GM23338 (cell line): ENCODE results near the gene SLC9A9. TPM values are rescaled to one million over a fixed set of nuclear protein-coding genes. Genes with fewer than 3 reads are reported as not detected.

Experiments used
- ATAC-seq: fragments of 200-7000 bp; cut with Tn5 transposase; 3 replicates; pipeline ENCODE4 v1.9.1; 2020
- DNase-seq: peaks from one replicate; pipeline ENCODE4 v3.0.0-alpha.2; 2015; ENCODE audit warnings: low spot score
- H2AFZ ChIP-seq: fragments of 200-600 bp; sonication (generic); 2 replicates; pipeline ENCODE4 v1.8.0; 2016; ENCODE audit warnings: antibody characterized with exemption, mild to moderate bottlenecking, moderate library complexity
- H3F3A ChIP-seq: fragments of 200-600 bp; sonication (generic); replicated peaks from 2 replicates; pipeline ENCODE4 v1.8.0; 2017; ENCODE audit warnings: antibody characterized with exemption, mixed run types, low read depth
- H3K27ac ChIP-seq: fragments of 200-600 bp; sonication (generic); 2 replicates; pipeline ENCODE4 v1.6.1; 2016; ENCODE audit warnings: low read depth
- H3K27me3 ChIP-seq: fragments of 200-600 bp; sonication (generic); 2 replicates; pipeline ENCODE4 v1.8.0; 2016; ENCODE audit warnings: mild to moderate bottlenecking, mixed run types, moderate library complexity; ENCODE audit not compliant: insufficient read depth
- H3K36me3 ChIP-seq: fragments of 200-600 bp; sonication (generic); 2 replicates; pipeline ENCODE4 v1.8.0; 2016; ENCODE audit warnings: mild to moderate bottlenecking; ENCODE audit not compliant: insufficient read depth
- H3K4me1 ChIP-seq: fragments of 200-600 bp; sonication (generic); 2 replicates; pipeline ENCODE4 v1.8.0; 2016; ENCODE audit warnings: mild to moderate bottlenecking, moderate library complexity; ENCODE audit not compliant: insufficient read depth
- H3K4me2 ChIP-seq: fragments of 200-600 bp; sonication (generic); 2 replicates; pipeline ENCODE4 v1.7.1; 2017; ENCODE audit warnings: mixed run types
- H3K4me3 ChIP-seq: fragments of 200-600 bp; sonication (generic); 2 replicates; pipeline ENCODE4 v1.6.1; 2016; ENCODE audit warnings: mixed run types
- H3K79me2 ChIP-seq: fragments of 200-600 bp; sonication (generic); replicated peaks from 2 replicates; pipeline ENCODE4 v1.8.0; 2017; ENCODE audit warnings: mild to moderate bottlenecking; ENCODE audit not compliant: insufficient read depth
- H3K9me2 ChIP-seq: fragments of 200-600 bp; sonication (generic); 2 replicates; pipeline ENCODE4 v1.8.0; 2017; ENCODE audit not compliant: insufficient read depth
- H4K20me1 ChIP-seq: fragments of 200-600 bp; sonication (generic); replicated peaks from 2 replicates; pipeline ENCODE4 v1.8.0; 2017; ENCODE audit warnings: mild to moderate bottlenecking; ENCODE audit not compliant: insufficient read depth
- H3K27ac Mint-ChIP-seq: 2 replicates; pipeline ENCODE4 v1.8.0; 2020; ENCODE audit warnings: inconsistent platforms, mild to moderate bottlenecking, moderate library complexity, mixed read lengths
- H3K27me3 Mint-ChIP-seq: 3 replicates; pipeline ENCODE4 v1.8.0; 2022; ENCODE audit warnings: low read depth, mild to moderate bottlenecking, moderate library complexity, mixed read lengths, inconsistent platforms; ENCODE audit not compliant: insufficient read depth, poor library complexity
- H3K36me3 Mint-ChIP-seq: 3 replicates; pipeline ENCODE4 v1.8.0; 2021; ENCODE audit warnings: low read depth, mild to moderate bottlenecking, inconsistent platforms, moderate library complexity, mixed read lengths
- H3K4me1 Mint-ChIP-seq: 3 replicates; pipeline ENCODE4 v1.8.0; 2020; ENCODE audit warnings: mild to moderate bottlenecking, inconsistent platforms, mixed read lengths
- H3K4me3 Mint-ChIP-seq: 3 replicates; pipeline ENCODE4 v1.8.0; 2021; ENCODE audit warnings: moderate library complexity, mild to moderate bottlenecking, inconsistent platforms, mixed read lengths
- H3K9me3 Mint-ChIP-seq: 3 replicates; pipeline ENCODE4 v1.8.0; 2020; ENCODE audit warnings: moderate library complexity, mild to moderate bottlenecking, inconsistent platforms, mixed read lengths
- CREB1 ChIP-seq: fragments of 250-450 bp; sonication (Bioruptor Pico); IDR thresholded peaks from 2 replicates; pipeline ENCODE4 v1.5.0; 2020; ENCODE audit warnings: low read depth, mild to moderate bottlenecking, moderate library complexity
- CTCF ChIP-seq, 2 experiments: fragments of 200-600 bp in 1 of 2; sonication (generic) in 1 of 2; conservative IDR thresholded peaks; 2 replicates each; pipeline versions ENCODE4 v1.5.1 to v1.6.1; 2016 to 2017; ENCODE audit warnings: antibody characterized with exemption in 2 of 2, low read depth in 2 of 2, mild to moderate bottlenecking in 2 of 2, moderate library complexity in 1 of 2
- ETS1 ChIP-seq: IDR thresholded peaks from 2 replicates; pipeline ENCODE4 v1.6.1; 2016; ENCODE audit warnings: antibody characterized with exemption
- EZH2 ChIP-seq: fragments of 200-600 bp; sonication (generic); IDR thresholded peaks from one replicate; pipeline ENCODE4 v1.8.0; 2017; ENCODE audit warnings: antibody characterized with exemption, mild to moderate bottlenecking, low read depth; ENCODE audit not compliant: unreplicated experiment
- EZH2phosphoT487 ChIP-seq: fragments of 200-600 bp; sonication (generic); IDR thresholded peaks from one replicate; pipeline ENCODE4 v1.8.1; 2018; ENCODE audit warnings: antibody characterized with exemption; ENCODE audit not compliant: unreplicated experiment
- JUNB ChIP-seq: IDR thresholded peaks from one replicate; pipeline ENCODE4 v1.6.1; 2016; ENCODE audit warnings: antibody characterized with exemption; ENCODE audit not compliant: unreplicated experiment
- NANOG ChIP-seq: IDR thresholded peaks from 2 replicates; pipeline ENCODE4 v1.6.1; 2016; ENCODE audit warnings: antibody characterized with exemption, borderline replicate concordance
- POLR2AphosphoS5 ChIP-seq: IDR thresholded peaks from 2 replicates; pipeline ENCODE4 v1.6.1; 2016; ENCODE audit warnings: antibody characterized with exemption, low read depth
- REST ChIP-seq: IDR thresholded peaks from one replicate; pipeline ENCODE4 v1.6.1; 2018; ENCODE audit warnings: antibody characterized with exemption; ENCODE audit not compliant: unreplicated experiment
- STAT1 ChIP-seq: IDR thresholded peaks from one replicate; pipeline ENCODE4 v1.6.1; 2016; ENCODE audit warnings: antibody characterized with exemption; ENCODE audit not compliant: unreplicated experiment
- ZNF114 ChIP-seq: fragments of 250-450 bp; sonication (Bioruptor Pico); IDR thresholded peaks from 2 replicates; pipeline ENCODE4 v1.5.0; 2020; ENCODE audit warnings: mild to moderate bottlenecking, moderate library complexity
- ZNF331 ChIP-seq: fragments of 250-450 bp; sonication (Bioruptor Pico); IDR thresholded peaks from 2 replicates; pipeline ENCODE4 v1.5.0; 2020; ENCODE audit warnings: low read depth, mild to moderate bottlenecking, moderate library complexity
- ZNF462 ChIP-seq: fragments of 250-450 bp; sonication (Bioruptor Pico); IDR thresholded peaks from 2 replicates; pipeline ENCODE4 v1.5.0; 2020; ENCODE audit warnings: mild to moderate bottlenecking, moderate library complexity
- polyA plus RNA-seq: library from polyadenylated mRNA; unstranded; fragments of >200 nt; fragmentation: Nextera tagmentation; extraction: Ambion mirVana; gene quantifications from 2 replicates; pipeline ENCODE4 v1.2.1, GENCODE V29; 2016
- total RNA-seq: library from RNA; depleted of rRNA; stranded (reverse); fragments of >200 nt; shearing (Covaris generic); gene quantifications from 2 replicates; pipeline ENCODE4 v1.2.3, GENCODE V29; 2014

SLC9A9 gene
- total and polyA plus RNA-seq, 2 experiments from 2014 or later, result 1.3 to 1.6 TPM

GRCh38 chr3:143278721-143279120, 569.5 kb downstream of the SLC9A9 start:
- Mint-ChIP-seq H3K9me3 (no peaks in the 10 kb centered on the region), H3K27me3 (no peaks in the 10 kb centered on the region)

More at GRCh38 chr3:143278721-143279120, 569.5 kb downstream of the SLC9A9 start:
- DNase-seq (no peak), ATAC-seq (no peak)
- no peaks in the 10 kb centered on the region for H3K36me3 Mint-ChIP-seq
- H3K27ac ChIP-seq, result no peak overlapping the region
- no peaks in the 10 kb centered on the region for H3K36me3 ChIP-seq
- H3K27ac Mint-ChIP-seq, result no peak overlapping the region
- H3K4me3 ChIP-seq, result no peak overlapping the region
- H3K9me2 ChIP-seq, result no peaks in the 10 kb centered on the region
- H4K20me1 ChIP-seq, result no peaks in the 10 kb centered on the region
- no peaks in the 10 kb centered on the region for H3K27me3 ChIP-seq
- no peaks in the 10 kb centered on the region for H3K4me1 ChIP-seq
- H2AFZ ChIP-seq, result no peak overlapping the region
- no peak overlapping the region for H3K4me3 Mint-ChIP-seq
- no peak for TF ChIP-seq ZNF114 (CRISPR knock-in tag)
- no peak for TF ChIP-seq STAT1
- no peak for TF ChIP-seq ETS1
- no peak for TF ChIP-seq NANOG
- TF ChIP-seq EZH2, result no peak
- no peak for TF ChIP-seq ZNF331
- TF ChIP-seq ZNF462, result no peak
- no peak for TF ChIP-seq CTCF (conservative IDR thresholded peaks at IDR 0.05; ENCODE audit: low read depth in 2 of 2)
- no peak for TF ChIP-seq CREB1
- no peak for TF ChIP-seq POLR2AphosphoS5
- TF ChIP-seq JUNB, result no peak
- TF ChIP-seq EZH2phosphoT487, result no peak
- no peak for TF ChIP-seq REST
- no peak overlapping the region for H3K4me2 ChIP-seq
- no peaks in the 10 kb centered on the region for H3K79me2 ChIP-seq
- no peaks in the 10 kb centered on the region for H3F3A ChIP-seq
- no peaks in the 10 kb centered on the region for H3K4me1 Mint-ChIP-seq
